HG03520 (cell line): ENCODE measurements around the gene RAPSN.

ENCODE experiments used
- ATAC-seq: cut with Tn5 transposase; IDR thresholded peaks from one replicate; pipeline ENCODE4 v1.9.1; 2021; ENCODE audit warnings: mild to moderate bottlenecking, moderate library complexity; ENCODE audit not compliant: unreplicated experiment

The RAPSN gene

DNA sequence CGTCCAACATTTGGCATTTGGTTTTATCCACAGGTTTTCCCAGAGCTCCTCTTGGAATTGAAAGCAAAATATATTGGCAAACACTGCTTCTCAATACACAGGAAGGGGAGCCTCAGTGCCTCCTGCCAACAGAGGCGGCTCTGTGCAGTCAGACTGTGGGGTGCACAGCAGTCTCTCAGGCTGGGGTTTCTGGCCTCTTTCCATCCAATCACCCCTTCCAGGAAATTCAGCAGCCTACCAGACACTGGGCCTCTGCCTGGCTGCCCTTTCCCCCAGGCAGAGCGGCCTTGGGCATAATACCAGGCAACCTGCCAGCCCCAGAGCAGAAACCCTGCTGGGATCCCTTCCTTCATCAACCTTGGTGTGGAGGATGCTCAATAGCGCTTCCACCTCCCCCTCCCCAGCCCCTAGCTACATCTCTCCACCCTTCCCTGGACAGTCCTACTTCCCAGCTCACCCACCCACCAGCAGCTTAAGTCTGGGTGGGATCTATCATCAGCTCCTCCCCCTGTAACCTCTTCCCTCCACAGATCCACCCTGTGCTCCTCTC lies 17.8 kb upstream of the RAPSN start:
- ATAC-seq, result no peak

- no peak for ATAC-seq
Observed at GRCh38 chr11:47466201-47466600, 17.3 kb upstream of the RAPSN start.

DNA sequence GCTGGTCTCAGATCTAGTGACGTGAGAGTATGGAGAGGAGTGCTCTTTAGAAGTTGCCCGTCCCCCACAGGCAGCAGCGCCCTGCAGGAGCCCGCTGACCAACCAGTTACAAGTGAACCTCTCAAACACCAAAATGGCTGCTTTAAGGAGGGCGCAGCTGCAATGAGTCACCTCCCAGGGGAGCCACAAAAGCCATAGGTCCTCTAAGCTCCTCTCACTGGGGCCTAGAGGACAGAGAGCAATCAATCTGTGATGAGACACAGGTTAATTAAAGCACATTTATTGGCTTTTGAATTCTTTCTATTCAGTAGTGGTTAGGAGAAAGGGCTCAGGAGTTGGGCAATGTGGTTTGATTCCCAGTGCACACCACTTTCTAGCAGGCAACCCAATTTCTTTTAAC lies 15.5 kb upstream of the RAPSN start:
- ATAC-seq, result no peak

- no peak for ATAC-seq
Observed at GRCh38 chr11:47461876-47462275, 12.9 kb upstream of the RAPSN start.

DNA sequence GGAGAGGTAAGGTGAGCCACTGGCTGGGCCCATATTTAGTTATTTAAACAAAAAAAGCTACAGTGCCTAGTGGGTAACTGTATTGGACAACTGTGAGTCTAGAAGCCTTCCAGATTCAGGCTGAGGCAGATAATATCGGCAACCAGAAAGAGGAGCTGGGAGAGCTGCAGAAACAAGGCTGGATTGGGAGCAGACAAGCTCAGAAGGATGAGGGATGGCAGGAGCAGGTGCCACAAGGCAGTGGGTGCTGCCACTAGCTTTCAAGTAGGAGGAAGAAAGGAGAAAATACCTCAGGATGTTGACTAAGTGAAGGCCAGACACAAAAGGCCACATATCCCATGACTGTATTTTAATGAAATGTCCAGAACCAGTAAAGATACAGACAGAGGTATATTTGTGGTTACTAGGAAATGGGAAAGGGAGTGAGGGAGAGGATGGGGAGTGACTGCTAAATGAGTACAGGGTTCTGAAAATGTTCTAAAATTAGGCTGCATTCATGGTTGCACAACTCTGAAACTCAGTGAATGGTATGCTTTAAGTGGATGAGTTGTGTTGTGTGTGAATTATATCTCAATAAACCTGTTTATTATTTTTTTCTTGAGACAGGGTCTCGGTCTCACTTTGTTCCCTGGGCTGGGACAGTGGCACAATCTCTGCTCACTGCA lies 11.8 kb upstream of the RAPSN start:
- ATAC-seq, result no peak

GRCh38 chr11:47454258-47454671 lies 5.3 kb upstream of the RAPSN start:
- ATAC-seq, result peak; percentile 81

- ATAC-seq, result no peak
Observed at GRCh38 chr11:47453365-47453764, 4.4 kb upstream of the RAPSN start.

DNA sequence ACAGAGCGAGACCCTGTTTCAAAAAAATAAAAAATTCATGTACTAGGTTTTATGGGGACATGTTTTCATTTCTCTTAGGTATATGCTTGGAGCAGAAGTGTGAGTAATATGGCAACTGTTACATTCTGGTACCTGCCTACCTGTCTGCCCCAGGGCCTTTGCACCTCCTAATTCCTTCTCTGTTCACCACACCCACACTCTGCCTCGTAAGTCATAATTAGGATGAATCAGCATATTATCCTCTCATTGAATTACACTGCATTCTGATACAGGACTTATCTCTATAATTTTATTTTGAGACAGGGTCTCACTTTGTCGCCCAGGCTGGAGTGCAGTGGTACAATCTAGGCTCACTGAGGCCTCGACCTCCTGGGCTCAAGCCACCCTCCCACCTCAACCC lies 3.1 kb upstream of the RAPSN start:
- no peak for ATAC-seq

DNA sequence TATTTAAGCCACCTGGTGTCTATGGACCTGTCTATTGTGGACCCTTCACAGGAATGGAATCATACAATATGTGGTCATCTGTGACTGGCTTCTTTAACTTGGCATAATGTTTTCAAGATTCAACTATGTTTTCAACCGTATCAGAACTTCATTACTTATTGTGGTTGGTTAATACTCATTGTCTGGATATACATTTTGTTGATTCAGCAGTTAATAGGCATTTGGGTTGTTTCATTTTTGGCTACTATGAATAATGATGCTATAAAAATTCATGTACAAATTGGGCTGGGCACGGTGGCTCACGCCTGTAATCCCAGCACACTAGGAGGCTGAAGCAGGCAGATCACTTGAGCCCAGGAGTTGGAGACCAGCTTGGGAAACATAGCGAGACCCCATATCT lies 2.5 kb upstream of the RAPSN start:
- no peak for ATAC-seq

- ATAC-seq, result no peak
Observed at GRCh38 chr11:47449541-47449940, 605 bp upstream of the RAPSN start.

- ATAC-seq, result no peak
Observed at GRCh38 chr11:47447906-47448305, 1.0 kb downstream of the RAPSN start.

DNA sequence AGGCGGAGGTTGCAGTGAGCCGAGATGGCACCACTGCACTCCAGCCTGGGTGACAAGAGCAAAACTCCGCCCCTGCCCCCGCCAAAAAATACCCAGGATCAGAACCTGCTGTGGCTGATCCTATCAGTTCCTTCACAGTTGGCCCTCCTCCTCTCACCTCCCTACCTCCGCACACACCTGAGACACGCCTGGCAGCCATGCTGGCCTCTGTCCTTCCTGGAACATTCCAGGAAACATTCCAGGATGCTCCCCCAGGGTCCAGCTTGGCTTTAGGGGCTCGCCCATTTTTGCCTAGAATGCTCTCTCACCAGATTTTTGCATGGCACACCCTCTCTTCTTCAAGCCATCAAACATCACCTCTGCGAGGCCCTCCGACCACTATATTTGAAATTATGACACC lies 2.1 kb downstream of the RAPSN start:
- no peak for ATAC-seq

DNA sequence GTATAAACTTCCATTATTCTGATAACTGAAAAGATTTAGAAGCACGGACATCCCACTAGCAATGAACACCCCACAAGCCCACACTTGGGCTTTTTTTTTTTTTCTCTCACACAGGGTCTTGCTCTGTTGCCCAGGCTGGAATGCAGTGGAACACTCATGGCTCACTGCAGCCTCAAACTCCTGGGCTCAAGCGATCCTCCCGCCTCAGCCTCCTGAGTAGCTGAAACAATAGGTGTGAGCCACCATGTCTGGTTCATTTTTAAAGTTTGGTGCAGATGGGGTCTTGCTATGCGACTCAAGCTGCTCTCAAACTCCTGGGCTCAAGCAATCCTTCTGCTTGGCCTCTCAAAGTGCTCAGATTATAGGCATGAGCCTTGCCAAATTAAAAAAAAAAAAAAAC lies 3.1 kb downstream of the RAPSN start:
- ATAC-seq, result no peak

DNA sequence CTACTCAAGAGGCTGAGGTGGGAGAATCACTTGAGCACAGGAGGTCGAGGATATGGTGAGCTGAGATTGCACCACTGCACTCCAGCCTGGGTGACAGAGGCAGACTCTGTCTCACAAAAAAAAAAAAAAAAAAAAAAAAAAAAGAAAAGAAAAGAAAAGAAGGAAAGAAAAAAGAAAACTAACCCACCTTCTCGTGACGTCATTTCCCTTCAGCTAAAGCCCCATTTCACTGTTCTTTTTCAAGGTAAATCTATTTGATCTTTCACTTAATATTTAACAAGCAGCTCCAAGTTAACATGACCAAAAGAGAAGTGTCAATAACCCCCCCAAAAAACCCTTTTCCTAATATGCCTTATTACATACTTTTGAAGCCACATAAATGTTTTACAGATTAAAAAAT lies 5.1 kb downstream of the RAPSN start:
- ATAC-seq, result no peak

DNA sequence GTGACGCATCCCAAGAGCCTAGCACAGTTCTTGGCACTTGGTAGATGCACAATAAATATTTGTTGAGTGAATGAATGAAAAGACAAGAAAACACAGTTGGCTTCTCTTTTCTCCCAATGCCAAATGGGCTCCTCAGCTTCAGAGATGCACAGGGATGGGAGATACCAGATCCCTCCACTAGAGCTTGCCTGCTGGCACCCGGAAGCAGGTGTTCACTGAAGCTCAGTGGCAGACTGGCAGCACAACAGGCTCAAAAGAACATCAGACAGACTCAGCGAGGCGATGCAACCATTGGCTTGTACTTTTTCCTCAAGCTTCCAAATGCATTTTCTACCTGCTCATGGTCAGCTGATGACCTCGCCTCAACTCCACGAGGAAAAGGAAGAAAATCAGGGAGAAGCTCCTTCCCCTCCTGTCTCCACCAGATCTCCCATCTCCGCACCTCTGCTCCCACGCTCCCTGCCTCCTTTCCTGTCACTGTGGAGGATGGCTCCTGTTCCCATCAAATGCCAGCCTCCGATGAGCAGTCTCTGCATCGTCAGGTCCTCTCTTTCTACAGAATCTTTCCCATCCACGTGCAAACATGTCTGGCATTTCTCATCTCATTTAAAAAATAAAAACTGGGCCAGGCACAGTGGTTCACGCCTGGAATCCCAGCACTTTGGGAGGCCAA lies 5.8 kb downstream of the RAPSN start:
- ATAC-seq, result no peak

- ATAC-seq, result no peak
Observed at GRCh38 chr11:47442514-47442913, 6.4 kb downstream of the RAPSN start.

DNA sequence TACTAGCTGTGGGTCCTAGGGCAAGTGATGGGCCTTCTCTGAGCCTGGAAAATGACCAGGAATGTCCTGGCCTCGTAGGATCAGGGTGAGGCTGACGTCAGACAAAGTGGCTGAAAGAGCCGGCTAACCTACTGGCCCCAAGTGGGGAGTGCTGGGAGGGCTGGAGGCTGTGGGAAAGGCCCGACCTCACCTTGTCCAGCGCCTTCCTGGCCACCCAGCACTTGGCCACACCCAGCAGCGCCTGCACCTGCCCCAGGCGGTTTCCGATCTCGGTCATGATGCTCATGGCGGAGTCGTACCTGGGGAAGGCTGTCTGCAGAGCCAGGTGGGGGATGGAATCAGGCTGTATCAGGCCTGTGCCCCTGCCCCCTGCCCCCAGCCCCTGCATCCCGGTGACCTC lies 7.5 kb downstream of the RAPSN start:
- ATAC-seq, result no peak

GRCh38 chr11:47440054-47440476 lies 8.9 kb downstream of the RAPSN start:
- no peak for ATAC-seq

DNA sequence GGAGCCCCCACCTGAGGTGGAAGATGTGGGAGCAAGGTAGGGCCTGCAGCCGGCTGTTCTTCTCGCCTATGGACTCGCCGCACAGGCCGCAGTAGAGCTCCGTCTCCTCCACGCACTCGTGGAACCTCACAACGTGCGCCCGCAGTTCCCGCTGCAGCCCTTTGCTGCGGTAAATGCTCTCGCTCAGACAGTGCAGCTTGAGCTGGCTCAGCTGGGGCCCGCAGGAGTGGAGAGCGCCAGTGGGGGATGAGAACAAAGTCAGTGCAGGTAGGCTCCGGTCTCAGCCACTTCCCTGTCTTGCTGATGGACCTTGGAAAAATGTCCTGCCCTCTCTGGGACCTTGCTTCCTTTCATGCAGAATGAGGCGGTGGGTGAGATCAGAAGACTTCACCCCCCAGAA lies 10.2 kb downstream of the RAPSN start:
- no peak for ATAC-seq

- ATAC-seq, result no peak
Observed at GRCh38 chr11:47437746-47438418, 11.1 kb downstream of the RAPSN start.

- no peak for ATAC-seq
Observed at GRCh38 chr11:47437218-47437745, 11.7 kb downstream of the RAPSN start.

GRCh38 chr11:47436726-47437125 lies 12.2 kb downstream of the RAPSN start:
- ATAC-seq, result no peak
